Chondrocyte (in vitro differentiated cells): Measurements from ENCODE around the gene ATG4D. TPM values are rescaled to one million over a fixed set of nuclear protein-coding genes. Genes with fewer than 3 reads are reported as not detected.

ENCODE experiments used
- DNase-seq: peaks from one replicate; pipeline ENCODE4 v3.0.0; 2021; ENCODE audit warnings: mixed read lengths, low spot score
- H3K27ac Mint-ChIP-seq: one replicate; pipeline ENCODE4 v1.8.0; 2021; ENCODE audit warnings: mild to moderate bottlenecking, moderate library complexity, mixed read lengths; ENCODE audit not compliant: unreplicated experiment
- H3K27me3 Mint-ChIP-seq: 2 replicates; pipeline ENCODE4 v1.8.0; 2021; ENCODE audit warnings: low read depth, mixed read lengths
- H3K36me3 Mint-ChIP-seq: 2 replicates; pipeline ENCODE4 v1.8.0; 2021; ENCODE audit warnings: low read depth, mixed read lengths
- H3K4me1 Mint-ChIP-seq: 2 replicates; pipeline ENCODE4 v1.8.0; 2021; ENCODE audit warnings: low read depth, mild to moderate bottlenecking, mixed read lengths
- H3K4me3 Mint-ChIP-seq: one replicate; pipeline ENCODE4 v1.8.0; 2021; ENCODE audit warnings: mild to moderate bottlenecking, moderate library complexity, mixed read lengths; ENCODE audit not compliant: unreplicated experiment
- H3K9me3 Mint-ChIP-seq: 2 replicates; pipeline ENCODE4 v1.8.0; 2021; ENCODE audit warnings: low read depth, mixed read lengths
- CTCF ChIP-seq: fragments of 200-600 bp; sonication (generic); IDR thresholded peaks from 2 replicates; pipeline ENCODE4 v1.5.0; 2021; ENCODE audit warnings: antibody characterized with exemption, mild to moderate bottlenecking, moderate library complexity
- total RNA-seq: library from RNA; stranded (reverse); gene quantifications from 3 replicates; pipeline ENCODE4 v1.2.1, GENCODE V29; 2021

ATG4D gene
- total RNA-seq, 1 donor from 2014 or later = 23.2 TPM

DNA sequence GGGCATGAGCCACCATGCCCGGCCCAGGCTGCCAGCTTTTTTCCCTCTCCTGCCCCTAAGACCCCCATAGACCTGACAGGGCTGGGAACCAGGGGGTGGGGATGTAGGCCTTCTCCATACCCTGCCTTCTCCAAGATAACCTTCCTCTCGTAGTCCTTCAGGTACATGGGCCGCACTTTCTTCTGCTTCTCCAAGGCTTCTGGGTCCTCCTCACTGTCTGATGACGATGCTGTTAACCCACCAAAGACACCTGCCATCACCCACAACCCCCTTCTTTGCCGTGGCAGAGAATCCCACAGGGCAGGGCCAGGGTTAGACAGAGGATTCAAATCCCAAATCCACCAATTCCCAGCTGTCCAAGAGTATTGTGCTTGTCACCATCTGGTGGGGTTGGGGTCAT lies 18.9 kb downstream of the ATG4D start:
- Mint-ChIP-seq H3K27me3 (no peaks in the 10 kb centered on the region), H3K4me3 (no peak overlapping the region), H3K36me3 (peaks cover 5% of the 10 kb centered on the region), H3K4me1 (peaks cover 25% of the 10 kb centered on the region), H3K9me3 (no peaks in the 10 kb centered on the region), H3K27ac (no peak overlapping the region)
- no peak for DNase-seq
- no peak for TF ChIP-seq CTCF

GRCh38 chr19:10565028-10565566 lies 21.4 kb downstream of the ATG4D start:
- no peak for DNase-seq
- H3K4me3 Mint-ChIP-seq = peak overlapping the region; percentile 86

GRCh38 chr19:10565567-10566407 lies 22.1 kb downstream of the ATG4D start, which contains the start of gene KRI1:
KRI1 (minus strand) TSS chr19:10566010; CDS start chr19:10565999, 11 bp downstream.
- Mint-ChIP-seq H3K4me3 (peak within 1 kb of the TSS; percentile 86), H3K27me3 (no peaks in the 10 kb centered on the region), H3K27ac (peak within 1 kb of the TSS; percentile 89), H3K4me1 (peaks cover 39% of the 10 kb centered on the region), H3K36me3 (no peaks in the 10 kb centered on the region), H3K9me3 (no peaks in the 10 kb centered on the region)
- peak; percentile 64 for TF ChIP-seq CTCF
- DNase-seq = peak; percentile 97

More at GRCh38 chr19:10565028-10565566, 21.4 kb downstream of the ATG4D start:
- peaks cover 39% of the 10 kb centered on the region for H3K4me1 Mint-ChIP-seq
- TF ChIP-seq CTCF = no peak
- H3K36me3 Mint-ChIP-seq = peaks cover 2% of the 10 kb centered on the region
- H3K9me3 Mint-ChIP-seq = no peaks in the 10 kb centered on the region
- no peaks in the 10 kb centered on the region for H3K27me3 Mint-ChIP-seq
- H3K27ac Mint-ChIP-seq = peak overlapping the region; percentile 88

- peak overlapping the region; percentile 89 for H3K27ac Mint-ChIP-seq
- H3K4me1 Mint-ChIP-seq = peaks cover 39% of the 10 kb centered on the region
- H3K36me3 Mint-ChIP-seq = no peaks in the 10 kb centered on the region
- H3K27me3 Mint-ChIP-seq = no peaks in the 10 kb centered on the region
- no peak for TF ChIP-seq CTCF
- peak overlapping the region; percentile 86 for H3K4me3 Mint-ChIP-seq
- H3K9me3 Mint-ChIP-seq = no peaks in the 10 kb centered on the region
- no peak for DNase-seq
Observed at GRCh38 chr19:10566408-10566657, 22.6 kb downstream of the ATG4D start.

DNA sequence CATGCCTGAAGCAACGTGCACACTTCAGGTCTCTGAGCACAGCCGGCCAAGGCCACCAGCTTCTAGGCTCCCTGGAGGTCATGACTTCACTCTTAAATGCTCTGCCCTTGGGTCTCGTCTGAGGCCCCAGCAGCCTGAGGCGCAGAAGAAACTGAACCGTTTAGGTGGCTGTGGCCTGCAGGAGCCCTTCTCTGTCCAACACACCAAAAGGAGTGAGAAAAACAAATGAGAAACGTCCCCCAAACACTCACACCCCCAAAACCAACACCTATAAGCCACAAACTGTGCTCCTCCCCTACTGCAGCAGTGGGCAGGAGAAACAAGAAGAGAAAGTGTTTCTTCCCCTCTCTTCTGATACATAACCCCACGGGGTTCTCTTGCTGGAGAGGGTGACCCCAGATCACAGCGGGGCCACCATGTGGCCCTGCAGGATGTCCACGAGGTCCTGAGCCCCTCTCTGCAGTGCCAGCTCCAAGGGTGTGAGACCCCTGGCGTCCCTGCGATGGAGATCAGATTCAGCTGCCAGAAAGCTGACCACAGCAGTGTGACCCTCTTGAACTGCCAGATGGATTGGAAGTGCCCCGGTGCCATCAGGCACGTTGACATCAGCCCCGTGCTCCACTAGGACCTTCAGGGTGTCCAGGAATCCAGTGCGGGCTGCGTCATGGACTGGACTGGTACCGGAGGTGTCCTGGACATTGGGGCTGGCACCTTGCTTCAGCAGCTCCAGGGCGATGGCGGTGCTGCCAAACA lies 23.1 kb downstream of the ATG4D start:
- Mint-ChIP-seq H3K27me3 (no peaks in the 10 kb centered on the region), H3K27ac (peak overlapping the region; percentile 89), H3K9me3 (no peaks in the 10 kb centered on the region), H3K4me1 (peaks cover 39% of the 10 kb centered on the region), H3K36me3 (no peaks in the 10 kb centered on the region), H3K4me3 (peak overlapping the region; percentile 86)
- DNase-seq = no peak
- TF ChIP-seq CTCF = no peak
